Activated CD4-positive, CD25-positive, alpha-beta regulatory T cell treated with anti-CD3 and anti-CD28 coated beads, Interleukin-2, amount 50 U/mL, for 72 hours (primary cell): ENCODE measurements around the gene PRRC2B.

Experiments
- DNase-seq: peaks from one replicate; pipeline ENCODE4 v3.0.0; 2021

PRRC2B gene

DNA sequence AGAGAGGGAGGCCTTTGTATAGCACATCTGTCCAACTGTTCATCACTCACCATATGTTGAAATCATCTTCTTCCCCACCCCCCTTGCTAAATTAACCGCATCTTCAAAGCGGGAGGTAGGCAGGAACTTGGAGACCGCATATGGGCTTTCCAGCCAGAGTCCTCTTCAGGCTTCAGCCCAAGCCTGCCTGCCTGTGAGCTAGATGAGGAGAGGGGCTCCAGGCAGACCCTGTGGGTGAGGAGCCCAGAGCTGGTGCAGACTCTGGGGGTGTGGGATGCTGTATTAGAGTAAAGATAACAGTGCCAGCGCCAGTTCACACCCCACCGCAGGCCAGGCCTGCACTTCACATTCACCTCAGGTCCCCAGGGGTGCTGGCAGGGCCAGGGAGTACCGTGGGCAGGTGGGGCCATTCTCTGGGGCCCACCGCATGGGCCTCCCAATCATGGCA lies 16.2 kb downstream of the PRRC2B start:
- DNase-seq, result no peak

- DNase-seq, result no peak
These were observed 18.1 kb downstream of the PRRC2B start for GRCh38 chr9:131411719-131412681.

DNA sequence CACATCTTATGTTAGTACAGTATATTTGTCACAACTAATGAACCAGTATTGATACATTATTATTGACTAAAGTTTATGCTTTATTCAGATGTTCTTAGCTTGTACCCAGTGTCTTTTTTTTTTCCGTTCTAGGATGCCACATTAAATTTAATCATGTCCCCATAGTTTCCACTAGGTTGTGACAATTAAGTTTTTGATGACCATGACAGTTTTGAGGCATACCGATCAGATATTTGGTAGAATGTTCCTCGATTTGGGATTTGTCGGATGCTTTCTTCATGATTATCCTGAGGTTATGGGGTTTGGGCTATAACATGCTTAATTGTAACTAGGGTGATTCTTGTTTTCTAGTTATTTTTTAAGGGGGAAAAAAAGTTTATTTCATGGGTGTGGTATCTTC lies 22.6 kb downstream of the PRRC2B start:
- no peak for DNase-seq

DNA sequence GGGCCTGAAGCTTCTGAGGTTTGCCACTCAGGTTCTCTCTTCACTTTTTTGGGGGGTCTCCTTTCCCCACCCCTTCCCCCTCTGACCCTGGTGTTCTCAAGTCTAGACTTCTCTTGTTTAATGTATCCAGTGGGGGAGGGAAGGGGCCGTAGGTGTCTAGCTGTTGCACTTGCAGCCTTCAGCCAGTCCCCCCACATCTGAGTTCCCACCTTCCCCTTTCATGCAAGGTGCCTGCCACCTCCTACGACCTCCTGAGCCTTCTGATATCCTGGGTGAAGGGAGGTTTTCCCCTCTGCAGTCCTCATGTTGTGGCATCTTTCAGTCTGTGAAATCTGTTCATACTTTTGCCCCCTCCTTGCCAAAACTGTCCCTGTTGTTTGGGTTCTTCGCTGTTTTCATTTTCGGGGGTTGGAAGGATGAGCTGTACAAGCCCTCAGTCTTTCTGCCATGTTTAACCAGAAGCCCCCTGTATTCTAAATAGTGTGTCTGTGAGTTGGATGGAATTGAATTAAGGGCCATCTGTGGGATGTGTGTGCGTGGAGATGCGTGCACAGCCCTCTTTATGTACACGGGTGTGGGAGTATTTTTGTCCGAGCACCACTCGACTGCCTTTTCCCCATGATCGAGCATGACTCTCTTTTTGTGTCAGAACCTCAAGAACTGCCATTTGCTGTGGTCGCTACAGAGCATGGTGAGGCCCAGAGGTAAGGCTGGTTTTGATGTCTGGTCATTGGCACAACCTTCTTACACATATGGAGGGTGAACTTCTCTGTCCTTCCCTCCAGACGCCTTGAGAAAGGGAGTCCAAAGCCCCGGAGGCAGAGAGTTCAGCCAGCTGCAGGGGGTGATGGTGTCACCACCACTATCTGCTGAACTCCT lies 23.6 kb downstream of the PRRC2B start:
- DNase-seq, result no peak

GRCh38 chr9:131418143-131419025 lies 24.5 kb downstream of the PRRC2B start:
- DNase-seq, result no peak

DNA sequence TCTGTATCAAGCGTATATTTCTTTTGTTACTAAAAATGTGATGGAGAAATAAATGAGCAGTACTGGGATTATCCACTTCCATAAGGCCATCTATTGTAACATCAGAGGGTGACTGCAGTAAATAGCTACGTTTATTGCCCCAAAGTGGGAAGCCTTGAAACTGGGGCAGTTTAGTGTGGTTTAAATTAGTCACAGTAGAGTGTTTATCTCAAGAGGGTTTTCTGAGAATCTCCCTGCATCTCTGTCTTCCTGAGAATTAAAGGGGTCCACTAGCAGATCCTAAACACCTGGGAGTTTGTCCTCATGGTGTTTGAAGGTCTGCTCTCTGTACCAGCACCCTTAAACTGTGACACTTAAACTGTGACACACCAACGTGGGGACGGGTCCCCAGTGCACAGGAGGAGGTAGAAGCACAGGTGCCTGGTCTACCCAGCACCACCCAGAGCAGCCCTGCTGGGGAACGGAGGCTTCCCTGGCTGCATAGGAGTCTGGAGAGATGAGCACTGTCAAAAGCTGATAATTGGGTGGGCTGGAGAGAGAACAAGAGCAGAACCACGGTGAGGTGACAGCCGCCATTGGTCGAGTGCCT lies 25.2 kb downstream of the PRRC2B start:
- no peak for DNase-seq

GRCh38 chr9:131419716-131420115 lies 25.8 kb downstream of the PRRC2B start:
- no peak for DNase-seq

- no peak for DNase-seq
These were observed 27.2 kb downstream of the PRRC2B start for GRCh38 chr9:131420980-131421624.

DNA sequence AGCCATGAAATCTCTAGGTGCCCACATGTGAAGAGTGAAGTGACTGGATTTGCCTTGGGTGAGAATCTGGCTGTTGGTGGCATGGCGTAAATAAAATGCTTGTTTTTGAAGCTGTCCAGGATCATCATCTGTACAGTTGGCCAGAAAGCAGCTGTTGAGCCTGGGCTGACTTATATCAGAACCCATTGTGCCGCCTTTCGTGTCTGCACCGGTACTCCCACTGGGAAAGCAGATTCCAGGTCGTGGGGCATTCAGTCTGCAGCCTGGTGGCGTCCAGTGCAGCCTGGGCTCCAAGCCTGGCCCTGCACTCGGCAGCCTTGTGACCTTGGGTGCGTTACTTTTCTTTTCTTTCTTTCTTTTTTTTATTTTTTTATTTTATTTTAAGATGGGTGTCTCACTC lies 27.8 kb downstream of the PRRC2B start:
- no peak for DNase-seq

- DNase-seq, result no peak
These were observed 28.4 kb downstream of the PRRC2B start for GRCh38 chr9:131422241-131422792.

GRCh38 chr9:131423171-131423581 lies 29.3 kb downstream of the PRRC2B start:
- DNase-seq, result no peak

- no peak for DNase-seq
These were observed 32.7 kb downstream of the PRRC2B start for GRCh38 chr9:131426545-131426944.

DNA sequence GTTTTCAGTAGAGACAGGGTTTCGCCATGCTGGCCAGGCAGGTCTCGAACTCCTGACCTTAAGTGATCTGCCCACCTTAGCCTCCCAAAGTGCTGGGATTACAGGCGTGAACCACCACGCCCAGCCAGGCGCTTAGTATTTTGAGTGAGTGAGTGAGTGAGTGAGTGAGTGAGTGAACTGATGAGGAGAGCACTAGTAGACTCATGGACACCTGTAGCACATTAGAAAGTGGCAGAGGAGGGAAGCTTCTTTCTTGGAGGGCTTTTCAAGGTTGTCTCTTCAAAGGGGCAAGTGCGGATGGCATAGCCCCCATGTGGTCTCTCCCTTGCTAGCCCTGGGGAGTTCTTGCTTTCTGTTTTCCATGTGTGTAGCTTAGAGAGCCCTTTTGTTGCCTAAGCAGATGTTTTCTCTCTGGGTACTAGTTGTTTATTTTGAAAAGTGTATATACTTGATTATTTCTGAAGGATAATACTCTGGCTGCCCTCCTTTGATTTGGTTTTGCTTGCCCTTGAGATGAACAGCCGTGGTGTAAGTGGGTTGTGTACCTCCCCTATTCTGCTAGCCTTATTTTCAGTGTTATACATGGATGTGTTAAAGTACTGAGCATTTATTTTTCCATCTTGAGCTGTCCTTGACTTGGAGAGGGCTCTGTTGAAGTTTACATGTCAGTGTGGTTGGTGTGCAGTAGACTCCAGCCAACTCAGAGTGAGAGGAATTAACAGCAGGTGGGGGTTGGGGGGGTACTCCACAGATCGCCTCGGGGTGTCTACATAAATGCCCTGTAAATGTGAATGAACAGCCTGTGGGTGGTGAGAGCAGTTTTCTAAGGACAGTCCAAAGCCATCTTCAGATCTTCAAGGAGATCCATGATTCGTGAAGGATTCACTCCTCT lies 35.5 kb downstream of the PRRC2B start:
- no peak for DNase-seq

DNA sequence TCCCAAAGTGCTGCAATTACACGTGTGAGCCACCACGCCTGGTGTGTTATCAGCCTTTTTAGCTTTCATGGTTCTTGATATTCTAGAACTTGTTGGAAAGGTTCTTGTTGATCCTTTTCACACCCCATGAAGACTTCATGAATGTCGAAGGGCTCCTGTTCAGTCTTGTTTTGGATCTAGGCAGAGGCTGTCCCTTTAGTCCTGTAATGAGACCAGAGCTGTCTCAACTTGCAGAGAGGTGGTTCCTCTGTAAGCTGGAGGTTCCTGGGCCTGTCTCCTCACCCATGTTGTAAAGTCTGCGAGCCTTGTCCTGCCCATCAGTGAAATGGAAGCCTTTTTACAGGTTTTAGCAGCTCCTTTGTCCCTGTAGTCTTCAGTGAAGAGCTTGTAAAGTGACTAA lies 38.2 kb downstream of the PRRC2B start:
- DNase-seq, result no peak

DNA sequence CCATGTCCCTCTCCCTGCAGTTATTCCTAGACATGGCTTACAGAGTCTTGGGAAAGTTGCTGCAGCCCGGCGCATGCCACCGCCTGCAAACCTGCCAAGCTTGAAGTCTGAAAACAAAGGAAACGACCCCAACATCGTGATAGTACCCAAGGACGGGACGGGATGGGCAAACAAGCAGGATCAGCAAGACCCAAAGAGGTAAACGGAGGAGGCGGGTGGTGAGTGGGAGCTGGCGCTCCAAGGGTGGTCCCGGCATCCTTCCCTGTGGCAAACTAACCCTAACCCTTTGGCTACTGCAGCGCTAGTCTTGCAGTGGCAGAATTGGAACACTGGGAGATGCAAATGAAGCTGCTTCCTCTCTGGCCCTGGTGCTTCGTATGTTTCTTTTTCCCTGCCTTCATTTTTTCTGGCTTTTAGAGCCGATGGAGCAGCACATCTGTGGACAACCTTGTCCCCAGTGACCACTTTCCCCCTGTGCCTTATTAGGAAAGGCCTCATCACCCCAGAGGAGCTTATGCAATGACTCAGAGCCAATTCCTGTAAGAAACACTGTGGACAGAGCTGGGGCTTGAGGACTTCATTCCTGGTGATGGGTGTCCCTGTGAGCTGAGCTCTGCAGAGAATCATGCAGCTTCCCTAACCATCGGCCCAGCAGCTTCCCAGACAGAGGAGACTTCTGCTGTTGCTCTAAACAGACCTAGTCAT lies 38.9 kb downstream of the PRRC2B start:
- no peak for DNase-seq

GRCh38 chr9:131433302-131433854 lies 39.5 kb downstream of the PRRC2B start:
- no peak for DNase-seq

GRCh38 chr9:131434673-131435072 lies 40.8 kb downstream of the PRRC2B start:
- DNase-seq, result no peak

GRCh38 chr9:131436376-131436775 lies 42.5 kb downstream of the PRRC2B start:
- no peak for DNase-seq

DNA sequence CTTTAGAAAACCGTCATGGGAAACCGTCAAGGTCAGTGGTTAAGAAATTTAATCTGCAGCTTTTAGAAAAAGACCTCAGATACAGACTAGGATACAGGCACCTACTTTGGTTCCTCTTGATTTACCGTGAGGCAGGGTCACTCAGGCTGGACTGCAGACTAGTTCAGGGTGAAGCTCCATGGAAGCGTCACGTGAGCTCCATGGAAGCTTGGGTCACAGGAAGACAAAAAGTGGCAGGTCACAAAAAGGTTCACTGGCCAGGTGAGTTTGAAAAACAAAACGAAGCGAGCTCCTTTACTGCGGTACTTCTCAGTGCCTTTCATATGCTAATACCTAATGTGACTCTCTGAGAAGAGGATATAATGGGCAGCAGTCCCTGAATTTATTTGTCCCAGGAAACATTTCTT lies 43.0 kb downstream of the PRRC2B start:
- DNase-seq, result no peak
